A549 (cell line): ENCODE data around the gene HECTD3.

ENCODE experiments used
- CBX8 ChIP-seq: fragments of 200-600 bp; sonication (generic); IDR thresholded peaks from 2 replicates; pipeline ENCODE4 v1.6.1; 2016
- CTCF ChIP-seq: fragments of >200 bp; sonication (Bioruptor Twin); formaldehyde crosslinking; IDR thresholded peaks from 3 replicates; pipeline ENCODE4 v1.5.1; 2016
- HDAC2 ChIP-seq: fragments of 200-600 bp; sonication (generic); IDR thresholded peaks from 2 replicates; pipeline ENCODE4 v1.6.1; 2016
- KDM5A ChIP-seq: fragments of 200-600 bp; sonication (generic); IDR thresholded peaks from 2 replicates; pipeline ENCODE4 v1.6.1; 2016; ENCODE audit warnings: antibody characterized with exemption, mild to moderate bottlenecking
- POLR2A ChIP-seq: IDR thresholded peaks from 2 replicates; pipeline ENCODE4 v1.6.1; 2012; ENCODE audit warnings: mild to moderate bottlenecking, low read length
- RARB ChIP-seq: fragments of 250-450 bp; sonication (Bioruptor Pico); IDR thresholded peaks from 2 replicates; pipeline ENCODE4 v1.8.0; 2021; ENCODE audit warnings: mild to moderate bottlenecking, moderate library complexity
- RCOR1 ChIP-seq: fragments of 150-350 bp; IDR thresholded peaks from 2 replicates; pipeline ENCODE4 v1.6.1; 2014; ENCODE audit warnings: antibody characterized with exemption, low read length, low read depth
- REST ChIP-seq: fragments of 200-600 bp; sonication (generic); IDR thresholded peaks from 2 replicates; pipeline ENCODE4 v1.6.1; 2016; ENCODE audit warnings: antibody characterized with exemption, mild to moderate bottlenecking, moderate library complexity
- RNF2 ChIP-seq: fragments of 200-600 bp; sonication (generic); IDR thresholded peaks from 2 replicates; pipeline ENCODE4 v1.6.1; 2016; ENCODE audit warnings: low read depth, mild to moderate bottlenecking, antibody characterized with exemption, moderate library complexity, borderline replicate concordance
- TP53 ChIP-seq: fragments of 250-450 bp; sonication (Bioruptor Pico); IDR thresholded peaks from 2 replicates; pipeline ENCODE4 v1.5.0; 2021; ENCODE audit warnings: mild to moderate bottlenecking, moderate library complexity
- USF2 ChIP-seq: fragments of 450-650 bp; IDR thresholded peaks from 2 replicates; pipeline ENCODE4 v1.6.1; 2014; ENCODE audit warnings: antibody characterized with exemption
- ZNF302 ChIP-seq: fragments of 250-450 bp; sonication (Bioruptor Pico); IDR thresholded peaks from 2 replicates; pipeline ENCODE4 v1.9.0; 2021; ENCODE audit warnings: inconsistent platforms, mild to moderate bottlenecking, moderate library complexity
- TF ChIP-seq, protein P1 (sequence below): IDR thresholded peaks from 2 replicates; pipeline ENCODE4 v1.6.1; 2012
- TF ChIP-seq, protein P2 (sequence below): IDR thresholded peaks from 2 replicates; pipeline ENCODE4 v1.6.1; 2012

- TF ChIP-seq CTCF = no peak
- no peak for TF ChIP-seq POLR2A
- TF ChIP-seq RCOR1 = no peak
- no peak for TF ChIP-seq ZNF302
- no peak for TF ChIP-seq CBX8
- TF ChIP-seq KDM5A = no peak
- no peak for TF ChIP-seq RARB
- no peak for TF ChIP-seq TP53 (CRISPR knock-in tag)
- TF ChIP-seq REST = no peak
- TF ChIP-seq RNF2 = no peak
- TF ChIP-seq, protein P1, sequence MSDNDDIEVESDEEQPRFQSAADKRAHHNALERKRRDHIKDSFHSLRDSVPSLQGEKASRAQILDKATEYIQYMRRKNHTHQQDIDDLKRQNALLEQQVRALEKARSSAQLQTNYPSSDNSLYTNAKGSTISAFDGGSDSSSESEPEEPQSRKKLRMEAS = no peak
- TF ChIP-seq, protein P2, sequence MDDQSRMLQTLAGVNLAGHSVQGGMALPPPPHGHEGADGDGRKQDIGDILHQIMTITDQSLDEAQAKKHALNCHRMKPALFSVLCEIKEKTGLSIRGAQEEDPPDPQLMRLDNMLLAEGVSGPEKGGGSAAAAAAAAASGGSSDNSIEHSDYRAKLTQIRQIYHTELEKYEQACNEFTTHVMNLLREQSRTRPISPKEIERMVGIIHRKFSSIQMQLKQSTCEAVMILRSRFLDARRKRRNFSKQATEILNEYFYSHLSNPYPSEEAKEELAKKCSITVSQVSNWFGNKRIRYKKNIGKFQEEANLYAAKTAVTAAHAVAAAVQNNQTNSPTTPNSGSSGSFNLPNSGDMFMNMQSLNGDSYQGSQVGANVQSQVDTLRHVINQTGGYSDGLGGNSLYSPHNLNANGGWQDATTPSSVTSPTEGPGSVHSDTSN = no peak
- TF ChIP-seq USF2 = no peak
- no peak for TF ChIP-seq HDAC2
Measured at GRCh38 chr1:45012639-45013278, 1.6 kb upstream of the HECTD3 start.
